DMS 273 (cell line): ENCODE measurements around the gene CDH2.

Experiments used
- DNase-seq: peaks from one replicate; lab custom pipeline; 2025; ENCODE audit not compliant: unreplicated experiment; lab: John Stamatoyannopoulos, UW

CDH2 gene

DNA sequence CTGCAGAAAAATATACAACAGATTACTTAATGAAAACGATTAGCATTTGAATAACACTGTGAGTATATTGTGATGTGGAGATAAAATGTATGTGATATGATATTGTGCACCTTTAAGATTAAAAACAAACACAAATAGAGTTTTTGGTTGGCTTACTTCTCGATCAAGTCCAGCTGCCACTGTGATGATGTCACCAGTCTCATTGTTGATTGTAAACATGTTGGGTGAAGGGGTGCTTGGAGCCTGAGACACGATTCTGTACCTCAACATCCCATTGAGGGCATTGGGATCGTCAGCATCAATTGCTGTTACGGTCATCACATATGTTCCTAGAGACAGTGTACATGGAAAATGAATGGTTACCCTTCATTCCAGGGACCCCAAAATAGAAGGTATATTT is 174.1 kb downstream of the CDH2 start:
- no peak for DNase-seq

DNA sequence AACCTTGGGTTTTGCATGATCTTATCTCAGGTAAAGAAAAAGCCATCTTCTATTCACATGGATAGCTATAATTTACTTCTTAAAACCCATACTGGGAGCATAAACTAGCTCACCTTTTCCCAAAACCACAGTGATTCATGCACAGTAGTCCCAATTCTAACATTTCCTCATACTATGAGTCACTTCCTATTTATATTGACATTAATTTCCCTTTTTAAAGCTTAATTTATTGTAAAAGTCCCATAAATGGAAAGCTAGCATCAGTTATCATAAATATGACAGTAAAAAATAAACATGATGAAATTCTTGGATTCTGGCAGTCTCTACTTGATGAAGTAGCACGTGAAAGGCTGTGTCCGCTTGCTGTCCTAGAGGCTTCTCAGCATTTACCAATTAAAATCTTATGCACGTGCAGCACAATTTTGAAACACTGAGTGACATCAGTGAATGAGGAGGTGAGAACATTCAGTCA is 180.1 kb downstream of the CDH2 start:
- no peak for DNase-seq

DNA sequence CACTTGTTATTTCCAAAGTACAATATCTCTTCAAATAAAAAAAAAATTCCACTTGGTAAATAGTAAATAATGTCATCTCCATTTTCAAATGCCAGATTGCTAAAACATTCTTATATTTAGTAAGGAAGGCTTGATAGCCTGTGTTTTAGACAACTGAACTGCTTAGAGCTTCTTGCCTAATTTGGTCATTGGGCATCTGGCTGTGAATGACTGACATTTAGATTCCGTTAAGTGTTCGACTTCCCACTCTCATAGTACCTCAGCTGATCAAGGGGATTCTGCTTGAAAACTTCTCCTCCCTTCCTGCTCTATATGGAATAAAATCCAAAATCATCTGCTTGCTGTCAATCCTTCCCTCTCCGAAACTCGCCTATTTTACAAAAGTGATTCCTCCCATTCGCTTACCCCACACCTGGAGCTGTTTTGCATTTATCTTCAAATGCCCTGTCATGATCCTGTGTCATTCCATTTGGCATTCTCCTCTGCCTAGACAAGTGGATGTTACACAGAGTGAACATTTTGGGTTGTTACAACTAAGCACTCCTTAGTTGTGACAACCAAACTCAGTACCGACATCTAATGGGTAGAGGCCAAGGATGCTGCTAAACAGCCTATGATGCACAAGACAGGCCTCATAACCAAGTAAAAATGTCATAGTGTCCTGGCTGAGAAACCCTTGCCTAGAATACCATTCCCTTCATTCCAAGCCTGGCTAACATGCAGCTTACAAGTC is 181.0 kb downstream of the CDH2 start:
- no peak for DNase-seq

- no peak for DNase-seq
Observed at GRCh38 chr18:27994571-27994970, 182.4 kb downstream of the CDH2 start.

GRCh38 chr18:27991391-27991790 is 185.5 kb downstream of the CDH2 start:
- DNase-seq = no peak

DNA sequence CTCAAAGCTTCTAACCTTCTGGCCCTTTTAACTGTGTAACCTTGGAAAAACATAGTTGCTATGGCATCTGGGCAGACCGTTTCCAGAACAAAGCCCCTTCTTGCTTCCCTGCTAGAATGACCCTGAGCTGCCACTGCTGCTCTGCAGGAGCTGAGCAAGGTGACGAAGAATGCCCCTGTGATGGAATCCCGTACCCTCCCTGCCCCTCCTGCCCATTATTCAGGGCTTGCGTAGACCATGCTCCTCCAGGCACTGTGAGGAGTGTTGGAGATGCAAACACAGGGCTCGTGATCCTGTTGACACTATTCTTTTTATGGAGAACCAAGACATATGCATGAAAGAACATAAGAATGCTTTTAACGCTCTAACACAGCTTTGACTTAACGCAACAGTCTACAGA is 191.1 kb downstream of the CDH2 start:
- DNase-seq = no peak

GRCh38 chr18:27983780-27984179 is 193.2 kb downstream of the CDH2 start:
- DNase-seq = no peak

DNA sequence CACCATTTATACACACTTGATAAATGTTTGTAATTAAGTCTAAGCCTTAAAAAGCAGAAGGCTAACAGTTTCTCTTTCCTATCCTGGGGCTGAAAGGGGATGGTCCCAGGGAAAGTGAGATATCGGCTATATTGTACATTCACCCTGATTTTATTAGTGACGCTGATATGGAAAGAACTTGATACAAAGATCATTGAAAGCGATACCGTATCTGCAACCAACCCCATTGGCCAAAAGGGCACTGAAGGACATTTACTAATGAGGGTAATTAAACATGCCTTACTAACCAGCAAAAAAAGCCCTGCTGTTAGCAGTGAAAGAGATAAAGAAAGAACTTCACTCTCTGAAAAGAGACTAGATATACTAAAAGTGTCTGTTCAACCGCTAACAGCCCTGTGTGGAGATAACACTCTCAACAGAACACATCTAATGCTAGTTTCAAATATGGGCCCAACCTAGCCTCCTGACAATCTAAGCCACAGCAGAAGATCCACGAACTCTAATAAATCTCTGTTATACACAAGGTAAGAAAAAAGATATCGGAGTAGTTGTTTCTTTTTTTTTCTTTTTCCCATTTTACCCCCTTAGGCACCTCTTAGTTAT is 200.0 kb downstream of the CDH2 start:
- no peak for DNase-seq

DNA sequence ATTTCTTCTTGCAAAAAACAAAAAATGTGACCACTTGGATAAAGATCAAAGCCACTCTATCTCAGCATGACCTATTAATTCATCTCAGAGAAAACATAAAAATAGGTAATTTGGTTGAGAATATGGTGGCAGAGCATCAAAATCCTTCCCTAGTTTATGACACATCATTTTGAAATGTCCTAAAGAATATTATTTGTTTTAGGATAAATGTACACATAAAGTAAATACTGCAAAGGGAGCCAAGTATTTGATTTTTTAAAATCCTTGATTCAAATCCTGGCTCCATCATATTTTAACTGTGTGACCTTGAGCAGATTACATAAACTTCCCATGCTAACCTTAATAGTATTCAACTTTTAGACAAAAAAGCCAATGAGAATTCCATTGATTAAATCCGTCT is 206.6 kb downstream of the CDH2 start:
- no peak for DNase-seq

DNA sequence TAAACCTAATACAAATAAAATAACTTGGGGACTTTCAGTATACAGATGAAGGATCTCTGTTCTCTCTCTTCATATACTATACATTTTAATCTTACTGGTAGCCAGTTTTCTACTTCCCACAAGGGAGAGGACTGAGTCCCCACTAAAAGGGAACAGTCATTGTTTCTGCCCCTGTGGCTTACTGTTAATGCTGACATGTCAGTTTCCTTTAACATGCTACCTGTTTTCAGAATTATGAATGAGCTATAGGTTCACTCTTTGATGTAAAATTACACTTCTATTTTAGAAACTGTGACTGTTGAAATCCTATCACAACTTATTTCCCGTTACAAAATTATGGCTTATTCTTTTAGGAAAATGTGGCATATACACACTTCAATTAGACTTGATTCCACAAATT is 207.7 kb downstream of the CDH2 start:
- DNase-seq = no peak

GRCh38 chr18:27967913-27968824 is 208.8 kb downstream of the CDH2 start:
- DNase-seq = no peak

DNA sequence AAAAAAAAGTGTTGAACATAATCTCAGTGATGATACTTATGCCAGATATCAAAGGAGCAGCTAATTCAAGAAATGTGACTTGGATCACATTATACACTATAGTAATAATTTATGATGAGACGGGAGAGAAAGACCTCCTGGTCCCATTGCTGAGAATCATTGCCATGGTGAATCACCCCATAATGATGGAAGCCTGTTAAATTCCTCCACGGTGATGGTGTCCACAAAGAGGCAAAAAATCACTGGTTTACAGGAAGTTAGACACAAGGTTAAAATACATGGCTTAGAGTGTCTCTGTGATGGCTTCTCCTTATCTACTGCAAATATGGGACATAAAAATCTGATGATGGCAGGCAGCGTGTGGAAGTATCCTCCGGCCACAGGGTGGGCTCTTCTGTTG is 210.0 kb downstream of the CDH2 start:
- DNase-seq = no peak

GRCh38 chr18:27964811-27965210 is 212.1 kb downstream of the CDH2 start:
- DNase-seq = no peak

- no peak for DNase-seq
Observed at GRCh38 chr18:27959101-27959500, 217.8 kb downstream of the CDH2 start.

GRCh38 chr18:27956001-27956640 is 220.8 kb downstream of the CDH2 start:
- DNase-seq = no peak

DNA sequence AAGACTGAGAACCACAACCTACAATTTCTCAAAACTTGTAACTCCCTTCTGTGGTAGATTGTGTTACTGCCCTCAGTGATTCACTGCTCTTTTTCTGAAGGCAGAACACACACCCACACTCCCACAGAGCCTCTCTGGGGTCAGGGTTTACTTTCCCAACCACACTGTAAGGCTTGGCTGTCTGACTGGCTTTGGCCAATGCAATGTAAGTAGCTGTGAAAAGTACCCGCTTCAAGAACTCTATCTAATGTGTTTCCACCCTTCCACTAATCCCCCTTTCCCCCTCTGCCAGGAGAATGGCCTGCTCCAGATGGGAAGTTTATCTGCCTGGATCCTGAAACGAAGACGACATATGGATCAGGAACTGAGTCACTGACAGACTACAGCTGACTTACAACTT is 222.7 kb downstream of the CDH2 start:
- peak; percentile 62 for DNase-seq

GRCh38 chr18:27952741-27953140 is 224.2 kb downstream of the CDH2 start:
- DNase-seq = no peak

DNA sequence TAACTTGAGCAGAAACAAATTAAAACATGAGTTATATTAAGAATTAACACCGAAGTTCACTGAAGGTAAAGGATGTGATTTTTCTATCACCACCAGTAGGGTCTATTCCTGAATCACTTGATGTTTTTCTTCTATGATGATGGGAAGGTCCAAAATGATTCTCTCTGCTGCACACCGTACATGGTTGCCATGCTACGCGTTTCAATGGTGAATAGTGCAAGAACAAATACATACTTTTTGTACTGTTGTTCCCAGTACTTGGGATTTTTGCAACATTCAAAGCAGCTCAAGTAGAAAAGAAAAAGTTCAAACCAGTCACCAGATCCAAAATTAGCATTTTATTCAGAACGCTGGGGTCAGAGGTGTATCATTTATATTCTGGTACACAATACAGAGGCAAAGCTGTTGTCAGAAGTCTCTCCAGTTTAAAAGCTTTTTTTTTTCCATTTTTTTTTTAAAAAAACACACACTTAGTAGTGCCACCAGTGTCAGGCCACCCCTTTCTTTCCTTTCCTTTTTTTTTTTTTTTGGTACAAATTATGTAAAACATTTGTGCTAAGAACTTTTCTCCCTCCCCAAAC is 226.2 kb downstream of the CDH2 start:
- no peak for DNase-seq

- no peak for DNase-seq
Observed at GRCh38 chr18:27948986-27949385, 227.9 kb downstream of the CDH2 start.

DNA sequence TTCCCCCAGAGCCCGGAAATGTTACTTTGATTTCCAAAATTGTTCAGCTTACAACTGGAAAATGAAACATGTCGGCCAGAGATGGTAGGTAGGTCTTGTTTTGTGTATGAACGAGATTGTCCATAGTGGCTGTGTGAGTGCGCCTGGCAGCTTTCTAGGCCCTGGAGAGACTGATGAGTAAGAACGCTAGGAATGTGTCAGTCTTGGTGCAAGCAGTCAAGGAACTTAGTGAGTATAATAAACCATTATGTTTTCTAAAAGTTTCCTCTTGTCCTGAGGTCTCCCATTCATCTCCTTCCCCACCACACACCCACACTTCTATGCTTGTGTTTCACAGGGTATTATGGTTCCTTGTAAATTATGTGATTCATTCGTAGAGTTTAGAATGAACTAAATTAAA is 234.2 kb downstream of the CDH2 start:
- DNase-seq = no peak

DNA sequence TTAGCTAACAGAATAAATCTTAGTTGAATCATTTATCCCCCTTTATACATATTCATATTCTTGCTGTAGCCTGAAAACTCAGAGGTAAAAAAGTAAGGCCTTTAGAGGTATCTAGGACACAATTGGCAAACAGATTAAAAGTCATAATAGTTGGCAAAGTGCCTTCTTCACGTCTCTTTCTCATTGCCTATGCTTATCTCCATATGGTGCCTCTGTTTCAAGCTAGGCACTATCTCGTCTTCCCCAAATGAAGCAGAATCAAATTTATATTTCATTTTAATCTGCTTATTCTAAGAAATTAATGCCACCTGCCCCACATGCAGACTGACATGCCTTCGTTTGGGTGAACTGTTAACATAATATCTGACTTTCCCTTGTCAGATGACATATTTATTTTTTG is 245.4 kb downstream of the CDH2 start:
- peak; percentile 56 for DNase-seq
